Activated CD8-positive, alpha-beta T cell treated with anti-CD3 and anti-CD28 coated beads for 36 hours (primary cell): Measurements from ENCODE around the gene AUTS2. TPM values are rescaled to one million over a fixed set of nuclear protein-coding genes. Genes with fewer than 3 reads are reported as not detected.

Experiments used
- ATAC-seq: fragments of 200-7000 bp; cut with Tn5 transposase; one replicate; pipeline ENCODE4 v1.10.0; 2021; ENCODE audit warnings: mild to moderate bottlenecking, moderate library complexity
- CTCF ChIA-PET: fragments of 350-600 bp; sonication (Branson Sonifier 250); formaldehyde crosslinking; loops from one replicate; lab custom pipeline; 2021; ENCODE audit warnings: antibody characterized with exemption; lab: Charles Lee
- POLR2A ChIA-PET: fragments of 350-600 bp; sonication (Branson Sonifier 250); formaldehyde crosslinking; loops from one replicate; lab custom pipeline; 2021; ENCODE audit warnings: antibody characterized with exemption; lab: Charles Lee
- DNase-seq: peaks from one replicate; pipeline ENCODE4 v3.0.0-alpha.2; 2020
- H3K27ac Mint-ChIP-seq: one replicate; pipeline ENCODE4 v1.8.0; 2021; ENCODE audit warnings: mild to moderate bottlenecking, mixed read lengths
- H3K27me3 Mint-ChIP-seq: one replicate; pipeline ENCODE4 v1.8.0; 2021; ENCODE audit warnings: mixed read lengths
- H3K36me3 Mint-ChIP-seq: one replicate; pipeline ENCODE4 v1.8.0; 2021; ENCODE audit warnings: low read depth, mixed read lengths
- H3K4me1 Mint-ChIP-seq: one replicate; pipeline ENCODE4 v1.8.0; 2021; ENCODE audit warnings: low read depth, mixed read lengths
- H3K4me3 Mint-ChIP-seq: one replicate; pipeline ENCODE4 v1.8.0; 2021; ENCODE audit warnings: mild to moderate bottlenecking, moderate library complexity, mixed read lengths
- H3K9me3 Mint-ChIP-seq: one replicate; pipeline ENCODE4 v1.8.0; 2021; ENCODE audit warnings: mixed read lengths
- CTCF ChIP-seq: fragments of 200-600 bp; IDR thresholded peaks from one replicate; pipeline ENCODE4 v1.8.0; 2022; ENCODE audit warnings: antibody characterized with exemption, mild to moderate bottlenecking
- intact Hi-C: fragments of 100-400 bp; cut with micrococcal nuclease; formaldehyde crosslinking; loops from one replicate; pipeline ENCODE4 v1.10.0; 2022
- total RNA-seq, 2 experiments: library from RNA; stranded (reverse); gene quantifications; one replicate each; pipeline ENCODE4 v1.2.3, GENCODE V29; 2021

Gene AUTS2
- total RNA-seq, 2 experiments from 2014 or later, result 3.1 to 3.3 TPM

DNA sequence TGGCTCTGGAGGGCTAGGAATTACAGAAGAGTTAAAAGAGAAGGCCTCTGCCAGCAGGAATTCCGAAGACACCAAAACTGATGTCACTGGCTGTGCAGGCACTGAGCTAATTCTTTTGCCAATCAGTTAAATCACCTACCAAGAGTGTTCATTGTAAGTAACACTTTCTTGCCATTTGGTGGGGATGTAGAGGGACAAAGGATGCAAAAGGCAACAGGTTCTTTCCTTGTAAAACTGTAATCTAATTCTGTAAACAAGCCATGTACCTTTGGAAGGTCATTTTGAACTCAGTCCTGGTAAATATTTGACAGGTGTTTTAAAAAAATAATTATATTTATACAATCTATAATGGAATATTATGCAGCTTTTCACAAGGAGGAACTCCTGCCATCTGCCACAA lies 438.4 kb downstream of the AUTS2 start:
- Mint-ChIP-seq H3K27ac (no peak overlapping the region), H3K4me3 (no peak overlapping the region), H3K9me3 (no peaks in the 10 kb centered on the region), H3K4me1 (no peaks in the 10 kb centered on the region), H3K27me3 (no peaks in the 10 kb centered on the region), H3K36me3 (no peaks in the 10 kb centered on the region)
- intact Hi-C loops, result no loop called here
- ChIA-PET POLR2A (interaction anchor here (1.4 kb wide), 1 partner anchor 11 kb away, joined by 5 read pairs; no protein-coding TSS in a partner anchor), CTCF (no interaction called here)
- no peak for TF ChIP-seq CTCF
- DNase-seq (no peak), ATAC-seq (no peak)

GRCh38 chr7:70037171-70037933 lies 439.1 kb downstream of the AUTS2 start:
- no peaks in the 10 kb centered on the region for H3K27me3 Mint-ChIP-seq
- no peaks in the 10 kb centered on the region for H3K9me3 Mint-ChIP-seq
- H3K27ac Mint-ChIP-seq, result no peak overlapping the region
- no peaks in the 10 kb centered on the region for H3K4me1 Mint-ChIP-seq
- CTCF ChIA-PET, result no interaction called here
- DNase-seq (no peak), ATAC-seq (no peak)
- no peak for TF ChIP-seq CTCF
- POLR2A ChIA-PET, result no interaction called here
- no peaks in the 10 kb centered on the region for H3K36me3 Mint-ChIP-seq
- intact Hi-C loops, result no loop called here
- no peak overlapping the region for H3K4me3 Mint-ChIP-seq

DNA sequence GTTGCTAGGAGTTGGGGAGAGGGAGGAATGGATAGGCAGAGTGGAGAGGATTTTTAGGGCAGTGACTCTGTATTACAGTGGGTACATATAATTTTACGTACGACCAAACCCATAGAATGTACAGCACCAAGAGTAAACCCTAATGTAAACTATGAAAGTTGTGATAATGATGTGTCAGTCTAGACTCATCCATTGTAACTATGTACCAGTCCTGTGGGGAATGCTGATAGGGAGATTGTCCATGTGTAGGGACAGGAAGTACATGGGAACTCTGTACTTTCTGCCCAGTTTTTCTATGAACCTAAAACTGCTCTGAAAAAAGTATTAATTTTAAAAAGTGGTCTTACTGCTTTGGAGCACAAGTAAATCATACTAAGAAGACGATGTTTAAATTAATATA lies 441.8 kb downstream of the AUTS2 start:
- TF ChIP-seq CTCF, result no peak
- H3K4me3 Mint-ChIP-seq, result no peak overlapping the region
- ChIA-PET CTCF (interaction anchor here (0.8 kb wide), 1 partner anchor 43 kb away, joined by 4 read pairs; no protein-coding TSS in a partner anchor), POLR2A (no interaction called here)
- no peak for ATAC-seq
- no peaks in the 10 kb centered on the region for H3K36me3 Mint-ChIP-seq
- intact Hi-C loops, result no loop called here
- no peaks in the 10 kb centered on the region for H3K9me3 Mint-ChIP-seq
- no peaks in the 10 kb centered on the region for H3K4me1 Mint-ChIP-seq
- H3K27me3 Mint-ChIP-seq, result no peaks in the 10 kb centered on the region
- DNase-seq, result no peak
- H3K27ac Mint-ChIP-seq, result no peak overlapping the region

- Mint-ChIP-seq H3K9me3 (no peaks in the 10 kb centered on the region), H3K27me3 (no peaks in the 10 kb centered on the region), H3K4me3 (no peak overlapping the region), H3K36me3 (no peaks in the 10 kb centered on the region), H3K27ac (no peak overlapping the region), H3K4me1 (no peaks in the 10 kb centered on the region)
- TF ChIP-seq CTCF, result peak; percentile 11
- POLR2A ChIA-PET, result no interaction called here
- no peak for DNase-seq
- no peak for ATAC-seq
- intact Hi-C loops, result no loop called here
- CTCF ChIA-PET, result interaction anchor here (0.8 kb wide), 1 partner anchor 44 kb away, joined by 4 read pairs; no protein-coding TSS in a partner anchor
Observed at GRCh38 chr7:70040970-70041766, 442.9 kb downstream of the AUTS2 start.
